Stomach (tissue), 4 donors: Measurements from ENCODE around the gene GPATCH2.

ENCODE experiments used
- POLR2A ChIP-seq, 4 donors: fragments of 450-650 bp; IDR thresholded peaks; one replicate each; pipeline ENCODE4 v1.6.1; 2016; ENCODE audit warnings: antibody characterized with exemption in 4 of 4, control low read depth in 2 of 4, mild to moderate bottlenecking in 1 of 4, moderate library complexity in 1 of 4
- POLR2AphosphoS5 ChIP-seq, 3 donors: sonication (generic); formaldehyde crosslinking; IDR thresholded peaks; one replicate each; pipeline ENCODE4 v1.6.1; 2016; ENCODE audit warnings: antibody characterized with exemption in 3 of 3
- TF ChIP-seq, protein P1 (sequence below), 7 experiments: fragments of 450-650 bp in 4 of 7; fragments of 200-600 bp in 3 of 7; sonication (generic) in 3 of 7; IDR thresholded peaks; one replicate each; pipeline ENCODE4 v1.5.1; 2016 to 2019; ENCODE audit warnings: antibody characterized with exemption in 7 of 7, control low read depth in 2 of 7, mild to moderate bottlenecking in 1 of 7

GRCh38 chr1:217577336-217577735 lies 53.6 kb downstream of the GPATCH2 start:
- TF ChIP-seq POLR2A (IDR thresholded peaks at IDR 0.05) (no peak), POLR2AphosphoS5 (IDR thresholded peaks at IDR 0.05) (no peak)
- TF ChIP-seq, protein P1, sequence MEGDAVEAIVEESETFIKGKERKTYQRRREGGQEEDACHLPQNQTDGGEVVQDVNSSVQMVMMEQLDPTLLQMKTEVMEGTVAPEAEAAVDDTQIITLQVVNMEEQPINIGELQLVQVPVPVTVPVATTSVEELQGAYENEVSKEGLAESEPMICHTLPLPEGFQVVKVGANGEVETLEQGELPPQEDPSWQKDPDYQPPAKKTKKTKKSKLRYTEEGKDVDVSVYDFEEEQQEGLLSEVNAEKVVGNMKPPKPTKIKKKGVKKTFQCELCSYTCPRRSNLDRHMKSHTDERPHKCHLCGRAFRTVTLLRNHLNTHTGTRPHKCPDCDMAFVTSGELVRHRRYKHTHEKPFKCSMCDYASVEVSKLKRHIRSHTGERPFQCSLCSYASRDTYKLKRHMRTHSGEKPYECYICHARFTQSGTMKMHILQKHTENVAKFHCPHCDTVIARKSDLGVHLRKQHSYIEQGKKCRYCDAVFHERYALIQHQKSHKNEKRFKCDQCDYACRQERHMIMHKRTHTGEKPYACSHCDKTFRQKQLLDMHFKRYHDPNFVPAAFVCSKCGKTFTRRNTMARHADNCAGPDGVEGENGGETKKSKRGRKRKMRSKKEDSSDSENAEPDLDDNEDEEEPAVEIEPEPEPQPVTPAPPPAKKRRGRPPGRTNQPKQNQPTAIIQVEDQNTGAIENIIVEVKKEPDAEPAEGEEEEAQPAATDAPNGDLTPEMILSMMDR (IDR thresholded peaks at IDR 0.05), result no peak
